ENCODE measurements around the gene FGF13. TPM values are rescaled to one million over a fixed set of nuclear protein-coding genes. Genes with fewer than 3 reads are reported as not detected.

FGF13 gene
- polyA plus RNA-seq, 3 donors: not detected

DNA sequence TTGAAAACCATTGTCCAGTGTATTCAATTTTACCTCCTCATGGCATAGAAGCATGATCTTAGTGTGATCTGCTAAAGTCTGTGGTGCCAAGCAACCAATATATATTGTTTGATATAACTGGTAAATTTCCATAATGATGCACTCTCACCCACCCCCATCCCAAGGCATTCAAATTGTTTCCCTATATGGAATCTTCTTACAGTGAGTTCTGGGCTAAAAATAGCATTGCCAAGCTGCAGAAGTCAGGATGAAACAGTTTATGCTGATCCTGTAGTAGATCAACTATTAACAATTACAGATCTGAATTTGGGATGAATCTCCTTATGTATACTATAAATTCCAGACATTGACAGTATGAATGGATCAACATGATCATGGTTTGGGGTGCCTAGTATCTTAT is 20.9 kb downstream of the FGF13 start:
- Histone ChIP-seq H3K27me3 (ENCODE audit: control insufficient read depth in 2 of 2, insufficient read depth in 2 of 2, low read length in 2 of 2) (no peaks in the 10 kb centered on the region), H3K4me3 (replicated peaks in 1 of 3; ENCODE audit: low read depth in 2 of 3, low read length in 3 of 3) (no peak overlapping the region), H2AFZ (ENCODE audit: insufficient read depth, low read depth, low read length, poor library complexity, severe bottlenecking) (no peak overlapping the region), H4K20me1 (ENCODE audit: insufficient read depth, low read length) (no peaks in the 10 kb centered on the region), H3K79me2 (ENCODE audit: insufficient read depth, low read length) (no peaks in the 10 kb centered on the region), H3K27ac (ENCODE audit: low read depth in 1 of 2, low read length in 2 of 2) (no peak overlapping the region), H3K9ac (ENCODE audit: insufficient read depth, low read length, poor library complexity, severe bottlenecking) (no peak overlapping the region), H3K4me1 (ENCODE audit: control insufficient read depth in 1 of 2, insufficient read depth in 2 of 2, low read length in 2 of 2) (no peaks in the 10 kb centered on the region), H3K4me2 (replicated peaks; ENCODE audit: extremely low read depth, low read length, poor library complexity, severe bottlenecking) (no peak overlapping the region), H3K36me3 (replicated peaks in 1 of 2; ENCODE audit: control insufficient read depth in 1 of 2, insufficient read depth in 2 of 2, low read length in 2 of 2) (no peaks in the 10 kb centered on the region), H3K9me3 (replicated peaks in 1 of 2; ENCODE audit: control insufficient read depth in 1 of 2, insufficient read depth in 1 of 2, low read length in 2 of 2) (no peaks in the 10 kb centered on the region)
- Mint-ChIP-seq H3K27me3 (ENCODE audit: low read depth in 3 of 3) (peaks cover 0 to 2% (median 1%) of the 10 kb centered on the region in 3 donors), H3K36me3 (no peaks in the 10 kb centered on the region), H3K4me1 (no peaks in the 10 kb centered on the region), H3K4me3 (no peak overlapping the region), H3K27ac (no peak overlapping the region), H3K9me3 (no peaks in the 10 kb centered on the region)
- DNase-seq: no peak
- TF ChIP-seq, protein P1, sequence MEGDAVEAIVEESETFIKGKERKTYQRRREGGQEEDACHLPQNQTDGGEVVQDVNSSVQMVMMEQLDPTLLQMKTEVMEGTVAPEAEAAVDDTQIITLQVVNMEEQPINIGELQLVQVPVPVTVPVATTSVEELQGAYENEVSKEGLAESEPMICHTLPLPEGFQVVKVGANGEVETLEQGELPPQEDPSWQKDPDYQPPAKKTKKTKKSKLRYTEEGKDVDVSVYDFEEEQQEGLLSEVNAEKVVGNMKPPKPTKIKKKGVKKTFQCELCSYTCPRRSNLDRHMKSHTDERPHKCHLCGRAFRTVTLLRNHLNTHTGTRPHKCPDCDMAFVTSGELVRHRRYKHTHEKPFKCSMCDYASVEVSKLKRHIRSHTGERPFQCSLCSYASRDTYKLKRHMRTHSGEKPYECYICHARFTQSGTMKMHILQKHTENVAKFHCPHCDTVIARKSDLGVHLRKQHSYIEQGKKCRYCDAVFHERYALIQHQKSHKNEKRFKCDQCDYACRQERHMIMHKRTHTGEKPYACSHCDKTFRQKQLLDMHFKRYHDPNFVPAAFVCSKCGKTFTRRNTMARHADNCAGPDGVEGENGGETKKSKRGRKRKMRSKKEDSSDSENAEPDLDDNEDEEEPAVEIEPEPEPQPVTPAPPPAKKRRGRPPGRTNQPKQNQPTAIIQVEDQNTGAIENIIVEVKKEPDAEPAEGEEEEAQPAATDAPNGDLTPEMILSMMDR (IDR thresholded peaks at IDR 0.05): no peak
- intact Hi-C loops (cut with micrococcal nuclease): no loop called here

DNA sequence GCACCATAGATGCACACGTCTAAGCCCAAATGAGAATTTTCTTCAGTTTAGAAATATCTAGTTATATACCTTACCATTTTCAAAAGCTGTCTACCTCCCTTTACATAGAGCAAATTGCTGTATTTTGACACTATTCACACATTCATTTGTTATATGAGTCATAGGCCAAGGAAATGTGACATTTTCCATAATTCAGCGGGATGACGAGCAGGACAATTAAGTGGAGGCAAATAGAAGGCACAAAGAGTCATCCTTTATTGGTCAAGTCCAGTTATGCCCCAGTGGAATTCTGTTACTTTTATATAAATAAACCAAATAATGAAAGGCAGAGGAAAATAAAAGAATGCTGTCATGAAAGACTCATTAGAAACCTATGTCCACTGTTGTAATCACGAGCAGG is 27.9 kb downstream of the FGF13 start:
- Mint-ChIP-seq H3K27me3 (ENCODE audit: low read depth in 3 of 3) (peaks cover 0 to 2% (median 0%) of the 10 kb centered on the region in 3 donors), H3K27ac (no peak overlapping the region), H3K4me1 (no peaks in the 10 kb centered on the region), H3K4me3 (no peak overlapping the region), H3K36me3 (no peaks in the 10 kb centered on the region), H3K9me3 (peaks cover 0 to 2% (median 0%) of the 10 kb centered on the region in 7 donors)
- H3K9ac ChIP-seq (ENCODE audit: insufficient read depth, low read length, poor library complexity, severe bottlenecking): no peak overlapping the region
- H2AFZ ChIP-seq (ENCODE audit: insufficient read depth, low read depth, low read length, poor library complexity, severe bottlenecking): no peak overlapping the region
- TF ChIP-seq, protein P1 (IDR thresholded peaks at IDR 0.05): no peak
- H4K20me1 ChIP-seq (ENCODE audit: insufficient read depth, low read length): no peaks in the 10 kb centered on the region
- no peaks in the 10 kb centered on the region for H3K79me2 ChIP-seq (ENCODE audit: insufficient read depth, low read length)
- no peaks in the 10 kb centered on the region for H3K36me3 ChIP-seq (replicated peaks in 1 of 2; ENCODE audit: control insufficient read depth in 1 of 2, insufficient read depth in 2 of 2, low read length in 2 of 2)
- H3K4me2 ChIP-seq (replicated peaks; ENCODE audit: extremely low read depth, low read length, poor library complexity, severe bottlenecking): no peak overlapping the region
- WGBS (ENCODE audit: insufficient coverage): no CpG with 5 or more reads among the region's 4 CpGs
- no peaks in the 10 kb centered on the region for H3K27me3 ChIP-seq (ENCODE audit: control insufficient read depth in 2 of 2, insufficient read depth in 2 of 2, low read length in 2 of 2)
- H3K27ac ChIP-seq (ENCODE audit: low read depth in 1 of 2, low read length in 2 of 2): no peak overlapping the region
- intact Hi-C loops (cut with micrococcal nuclease): no loop called here
- DNase-seq: no peak
- H3K4me1 ChIP-seq (ENCODE audit: control insufficient read depth in 1 of 2, insufficient read depth in 2 of 2, low read length in 2 of 2): no peaks in the 10 kb centered on the region
- H3K4me3 ChIP-seq (replicated peaks in 1 of 3; ENCODE audit: low read depth in 2 of 3, low read length in 3 of 3): no peak overlapping the region
- H3K9me3 ChIP-seq (replicated peaks in 1 of 2; ENCODE audit: control insufficient read depth in 1 of 2, insufficient read depth in 1 of 2, low read length in 2 of 2): no peaks in the 10 kb centered on the region

Measured in CD14-positive monocyte (primary cell).